Adrenal gland (tissue), 12 donors: ENCODE measurements around the gene SAMD13. TPM values are rescaled to one million over a fixed set of nuclear protein-coding genes. Genes with fewer than 3 reads are reported as not detected.

Experiments
- DNase-seq, 7 donors: peaks; one replicate each; pipeline ENCODE4 v3.0.0-alpha.2; 2019 to 2020
- H3K27ac ChIP-seq, 5 donors: fragments of 200-600 bp; sonication (generic) in 4 of 5; 1 replicate in 3 of 5; 2 replicates in 2 of 5; pipeline versions ENCODE4 v1.5.1 to v1.8.0; 2016 to 2020; ENCODE audit warnings: mild to moderate bottlenecking in 1 of 5
- H3K27me3 ChIP-seq: fragments of 200-600 bp; 2 replicates; pipeline ENCODE4 v1.8.0; 2021
- H3K36me3 ChIP-seq, 2 donors: fragments of 200-600 bp; replicated peaks in 1 of 2; 1 replicate in 1 of 2; 2 replicates in 1 of 2; pipeline versions ENCODE4 v1.5.1 to v1.8.0; 2018 to 2022
- H3K4me1 ChIP-seq, 2 donors: fragments of 200-600 bp; replicated peaks in 1 of 2; 1 replicate in 1 of 2; 2 replicates in 1 of 2; pipeline versions ENCODE4 v1.5.1 to v1.8.0; 2018 to 2021
- H3K4me3 ChIP-seq, 4 donors: fragments of 200-600 bp; sonication (generic) in 3 of 4; one replicate each; pipeline ENCODE4 v1.5.1; 2016 to 2018
- H3K9me3 ChIP-seq, 3 donors: fragments of 200-600 bp; sonication (generic) in 1 of 3; replicated peaks in 1 of 3; 1 replicate in 2 of 3; 2 replicates in 1 of 3; pipeline versions ENCODE4 v1.5.1 to v1.8.0; 2016 to 2021
- POLR2A ChIP-seq, 2 donors: fragments of 450-650 bp; IDR thresholded peaks; one replicate each; pipeline ENCODE4 v1.6.1; 2017; ENCODE audit warnings: antibody characterized with exemption in 2 of 2, mild to moderate bottlenecking in 2 of 2, moderate library complexity in 1 of 2
- WGBS, 4 donors: extraction: QIAGEN DNeasy Blood & Tissue Kit in 2 of 4; methylation state at CpG; one replicate each; pipeline versions ENCODE4 v1.1.5 to v1.1.7; 2013 to 2017; 5-methylcytosine and 5-hydroxymethylcytosine counted together
- intact Hi-C, 2 donors: fragments of 100-400 bp; cut with DNase I; formaldehyde crosslinking; loops; one replicate each; pipeline versions ENCODE4 v1.14.1 to v1.15.0; 2022 to 2023
- polyA plus RNA-seq, 3 donors: library from polyadenylated mRNA; stranded (reverse); fragments of 200-250 nt in 2 of 3; fragments of 350-450 nt in 1 of 3; fragmentation: Illumina TruSeq in 1 of 3; extraction: RNeasy Lipid Tissue Mini Kit (QIAGEN cat#74804) in 1 of 3; gene quantifications; one replicate each; pipeline ENCODE4 v1.2.3, GENCODE V29; 2013 to 2014
- total RNA-seq, 9 donors: library from RNA; depleted of rRNA in 4 of 9; stranded (reverse); fragments of >200 nt in 4 of 9; fragments of 120-200 nt in 1 of 9; fragmentation: NEBNext Ultra II Directional in 1 of 9; extraction: Animal tissue kit (Norgen Biotek cat#: 25700) in 1 of 9; gene quantifications; one replicate each; pipeline versions ENCODE4 v1.1.0 to v1.2.4, GENCODE V29; 2013 to 2023
- TF ChIP-seq, protein P1 (sequence below), 6 experiments: fragments of 450-650 bp in 4 of 6; fragments of 200-600 bp in 2 of 6; sonication (generic) in 1 of 6; IDR thresholded peaks; 1 replicate in 5 of 6; 2 replicates in 1 of 6; pipeline versions ENCODE4 v1.5.1 to v1.8.0; 2016 to 2021; ENCODE audit warnings: antibody characterized with exemption in 6 of 6, mild to moderate bottlenecking in 2 of 6, moderate library complexity in 1 of 6
- donor health status: healthy with polysubstance abuse.
- donor health status: Bipolar disorder and iron deficiency.
- donor health status: DM: yes; HTN: yes; CAD: no.
- donor health status: DM: no; HTN: no; CAD: no.
- donor health status: DM: no; HTN: no; CAD: no.
- donor health status: DM: yes; HTN: yes; CAD: no.

The SAMD13 gene
- total and polyA plus RNA-seq, 12 donors, result 1.0 to 8.0 (median 3.4) TPM

DNA sequence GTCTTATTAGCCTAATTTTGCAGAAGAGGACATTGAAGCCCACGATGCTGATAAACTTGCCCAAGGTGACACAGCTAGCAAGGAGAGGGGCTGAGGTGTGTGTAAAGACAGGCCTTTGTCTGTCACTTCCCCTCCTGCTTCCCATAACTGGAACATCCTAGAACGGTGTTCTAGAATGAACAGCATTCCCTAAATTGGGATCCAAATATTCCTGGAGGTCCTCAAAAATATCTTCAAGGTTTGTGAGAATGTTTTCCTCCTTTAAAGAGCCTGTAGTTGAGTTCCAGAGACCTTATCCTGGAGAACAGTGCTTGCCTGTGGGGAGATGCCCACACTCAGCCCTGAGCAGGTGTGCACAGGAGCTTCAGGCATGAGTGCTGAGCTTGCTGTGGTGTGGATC lies 41.5 kb upstream of the SAMD13 start:
- Histone ChIP-seq H3K4me3 (no peak overlapping the region), H3K9me3 (no peaks in the 10 kb centered on the region), H3K4me1 (no peaks in the 10 kb centered on the region), H3K36me3 (no peaks in the 10 kb centered on the region), H3K27me3 (no peaks in the 10 kb centered on the region), H3K27ac (no peak overlapping the region)
- intact Hi-C loops, result no loop called here
- 91 to 96% (median 94%) methylated on average over 2 of the region's 2 CpGs for WGBS, 4 donors
- TF ChIP-seq, protein P1, sequence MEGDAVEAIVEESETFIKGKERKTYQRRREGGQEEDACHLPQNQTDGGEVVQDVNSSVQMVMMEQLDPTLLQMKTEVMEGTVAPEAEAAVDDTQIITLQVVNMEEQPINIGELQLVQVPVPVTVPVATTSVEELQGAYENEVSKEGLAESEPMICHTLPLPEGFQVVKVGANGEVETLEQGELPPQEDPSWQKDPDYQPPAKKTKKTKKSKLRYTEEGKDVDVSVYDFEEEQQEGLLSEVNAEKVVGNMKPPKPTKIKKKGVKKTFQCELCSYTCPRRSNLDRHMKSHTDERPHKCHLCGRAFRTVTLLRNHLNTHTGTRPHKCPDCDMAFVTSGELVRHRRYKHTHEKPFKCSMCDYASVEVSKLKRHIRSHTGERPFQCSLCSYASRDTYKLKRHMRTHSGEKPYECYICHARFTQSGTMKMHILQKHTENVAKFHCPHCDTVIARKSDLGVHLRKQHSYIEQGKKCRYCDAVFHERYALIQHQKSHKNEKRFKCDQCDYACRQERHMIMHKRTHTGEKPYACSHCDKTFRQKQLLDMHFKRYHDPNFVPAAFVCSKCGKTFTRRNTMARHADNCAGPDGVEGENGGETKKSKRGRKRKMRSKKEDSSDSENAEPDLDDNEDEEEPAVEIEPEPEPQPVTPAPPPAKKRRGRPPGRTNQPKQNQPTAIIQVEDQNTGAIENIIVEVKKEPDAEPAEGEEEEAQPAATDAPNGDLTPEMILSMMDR (IDR thresholded peaks at IDR 0.05), result no peak
- no peak for TF ChIP-seq POLR2A (IDR thresholded peaks at IDR 0.05)
- DNase-seq, result no peak

DNA sequence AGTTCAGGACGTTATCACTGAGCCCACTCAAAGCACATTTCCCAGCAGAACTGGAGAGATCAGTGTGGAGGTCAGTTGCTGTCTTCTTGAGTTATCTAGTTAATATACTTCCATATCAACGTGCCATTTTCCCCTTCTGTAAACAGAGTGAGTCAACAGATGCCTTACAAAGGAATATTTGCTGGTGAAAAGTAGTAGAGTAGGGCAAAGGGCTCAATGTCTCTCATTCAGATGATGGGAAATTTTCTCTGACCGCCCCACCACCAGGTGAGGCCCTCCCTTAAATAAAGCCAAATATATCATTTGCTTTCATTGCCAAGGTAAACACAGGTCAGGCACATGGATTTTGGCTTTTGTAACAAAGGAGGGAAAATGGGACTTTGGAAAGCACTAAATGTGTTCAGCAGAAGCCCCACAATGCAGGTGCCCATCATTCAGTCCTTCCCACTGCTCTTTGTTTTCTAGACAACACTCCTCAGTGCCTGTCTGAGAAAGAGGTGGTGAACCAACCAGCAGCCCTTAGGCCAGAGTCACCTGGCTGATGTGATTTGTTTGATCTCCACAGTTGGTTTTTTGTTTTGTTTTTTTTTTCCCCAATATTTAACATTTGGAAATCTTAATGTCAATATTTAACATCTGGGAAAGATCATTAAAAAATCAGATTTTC lies 40.5 kb upstream of the SAMD13 start:
- TF ChIP-seq POLR2A (IDR thresholded peaks at IDR 0.05), result no peak
- TF ChIP-seq, protein P1 (IDR thresholded peaks at IDR 0.05), result no peak
- no peaks in the 10 kb centered on the region for H3K9me3 ChIP-seq
- no peak overlapping the region for H3K4me3 ChIP-seq
- WGBS, 4 donors, result 51 to 54% (median 51%) methylated on average over 3 of the region's 3 CpGs
- no peak overlapping the region for H3K27ac ChIP-seq
- no peaks in the 10 kb centered on the region for H3K27me3 ChIP-seq
- no peak for DNase-seq
- H3K36me3 ChIP-seq, result no peaks in the 10 kb centered on the region
- no peaks in the 10 kb centered on the region for H3K4me1 ChIP-seq
- intact Hi-C loops, result no loop called here

DNA sequence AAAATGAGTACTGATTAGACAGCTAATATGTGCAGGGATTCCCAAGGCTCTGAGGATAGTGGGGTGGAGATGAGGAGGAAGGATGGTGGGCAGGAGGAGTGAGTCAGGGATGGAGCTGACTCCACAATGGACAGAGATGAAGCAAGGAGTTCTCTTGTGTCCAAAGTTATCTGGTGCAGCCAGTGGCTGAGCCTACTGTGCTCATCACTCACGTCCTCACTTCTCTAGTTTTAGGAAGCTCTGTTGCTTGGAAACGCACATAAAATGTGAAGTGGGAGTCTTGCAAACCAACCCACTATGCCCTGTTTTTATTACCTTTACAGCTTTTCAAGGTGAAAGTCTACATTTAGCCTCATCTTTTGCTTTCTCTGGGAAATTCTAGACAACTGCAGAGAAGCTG lies 36.5 kb upstream of the SAMD13 start:
- no peak overlapping the region for H3K27ac ChIP-seq
- intact Hi-C loops, result no loop called here
- H3K36me3 ChIP-seq, result no peaks in the 10 kb centered on the region
- H3K27me3 ChIP-seq, result no peaks in the 10 kb centered on the region
- no peak overlapping the region for H3K4me3 ChIP-seq
- TF ChIP-seq, protein P1 (IDR thresholded peaks at IDR 0.05), result no peak
- no peak for TF ChIP-seq POLR2A (IDR thresholded peaks at IDR 0.05)
- DNase-seq, result no peak
- no peaks in the 10 kb centered on the region for H3K9me3 ChIP-seq
- H3K4me1 ChIP-seq, result no peaks in the 10 kb centered on the region
- 67 to 86% (median 76%) methylated on average over 2 of the region's 2 CpGs for WGBS, 4 donors

DNA sequence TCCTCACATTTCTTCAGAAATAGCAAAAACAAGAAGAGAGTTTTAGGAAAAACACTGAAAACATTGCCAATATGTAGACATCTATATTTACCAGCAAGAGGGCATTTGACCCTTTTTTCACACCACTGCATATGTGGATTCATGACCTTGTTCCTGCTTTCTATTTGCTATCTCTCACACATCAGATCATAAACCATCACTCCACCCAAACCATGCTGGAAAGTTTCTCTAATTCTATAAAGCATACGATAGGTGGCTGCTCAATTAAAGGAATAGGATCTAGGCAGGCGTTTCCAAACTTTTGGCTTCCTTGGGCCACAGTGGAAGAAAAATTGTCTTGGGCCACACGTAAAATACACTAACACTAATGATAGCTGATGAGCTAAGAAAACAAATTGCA lies 35.6 kb upstream of the SAMD13 start:
- H3K27me3 ChIP-seq, result no peaks in the 10 kb centered on the region
- intact Hi-C loops, result no loop called here
- TF ChIP-seq POLR2A (IDR thresholded peaks at IDR 0.05), result no peak
- TF ChIP-seq, protein P1 (IDR thresholded peaks at IDR 0.05), result no peak
- WGBS, 4 donors, result 90 to 97% (median 92%) methylated on average over 3 of the region's 3 CpGs
- no peak for DNase-seq
- no peak overlapping the region for H3K27ac ChIP-seq
- no peak overlapping the region for H3K4me3 ChIP-seq
- no peaks in the 10 kb centered on the region for H3K36me3 ChIP-seq
- no peaks in the 10 kb centered on the region for H3K9me3 ChIP-seq
- H3K4me1 ChIP-seq, result no peaks in the 10 kb centered on the region
